ELF-1 (cell line): ENCODE measurements around the gene OR4M1.
"Not testable (repeated sequence)": the region's sequence is repeated elsewhere in the genome, so short reads cannot be mapped to it uniquely, and the experiment has no call there.

ENCODE experiments used
- DNase-seq: peaks from one replicate; pipeline ENCODE4 v3.0.0-alpha.2; 2016; ENCODE audit warnings: low read depth, low spot score

The OR4M1 gene

DNA sequence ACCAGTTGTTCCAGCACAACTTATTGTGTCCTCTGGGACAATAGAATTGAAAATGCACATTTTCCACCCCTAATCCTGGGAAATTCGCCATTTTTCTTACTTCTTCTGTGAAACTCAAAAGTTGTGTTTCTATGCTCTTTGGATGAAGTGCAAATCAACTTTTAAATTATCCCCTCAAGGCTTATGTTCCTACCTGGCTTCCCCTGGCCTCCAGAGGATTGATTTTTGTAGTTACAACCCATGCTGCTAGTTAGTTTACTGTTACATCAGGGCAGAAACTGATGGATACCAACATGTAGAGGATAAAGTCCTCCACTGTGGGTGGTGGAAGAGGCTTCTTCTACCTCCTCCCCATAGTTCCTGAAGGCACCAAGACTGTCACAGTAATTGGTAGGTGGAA, at the start of gene OR4M1:
Gene OR4M1 (plus strand): TSS at position 301 of the 400 bp plus-strand sequence. CDS start 6,819 bp downstream, outside the sequence.
- DNase-seq: not testable (repeated sequence)

- no peak for DNase-seq
Measured at GRCh38 chr14:19729359-19729758, 43.9 kb upstream of the OR4M1 start.

GRCh38 chr14:19729763-19730162, 43.5 kb upstream of the OR4M1 start:
- DNase-seq: no peak

DNA sequence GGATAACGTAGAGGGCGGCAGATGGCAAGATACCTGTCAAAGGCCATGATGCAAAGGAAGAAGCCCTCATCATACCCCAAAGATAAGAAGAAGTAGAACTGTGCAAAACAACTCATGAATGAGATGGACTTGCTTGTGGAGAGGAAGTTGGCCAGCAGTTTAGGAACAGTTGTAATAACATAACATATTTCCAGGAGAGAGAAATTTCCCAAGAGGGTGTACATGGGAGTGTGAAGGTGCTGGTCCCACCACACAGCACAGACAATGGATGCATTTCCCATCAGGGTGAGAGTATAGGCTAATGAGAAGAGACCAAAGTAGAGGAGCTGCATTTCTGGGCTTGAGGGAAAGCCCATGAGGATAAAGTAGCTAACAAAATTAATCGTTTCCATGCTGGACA, 39.4 kb upstream of the OR4M1 start:
- not testable (repeated sequence) for DNase-seq

GRCh38 chr14:19743256-19743655, 30.0 kb upstream of the OR4M1 start, which contains the start of gene OR4Q3:
Gene OR4Q3 (plus strand): TSS chr14:19743571.
- no peak for DNase-seq

DNA sequence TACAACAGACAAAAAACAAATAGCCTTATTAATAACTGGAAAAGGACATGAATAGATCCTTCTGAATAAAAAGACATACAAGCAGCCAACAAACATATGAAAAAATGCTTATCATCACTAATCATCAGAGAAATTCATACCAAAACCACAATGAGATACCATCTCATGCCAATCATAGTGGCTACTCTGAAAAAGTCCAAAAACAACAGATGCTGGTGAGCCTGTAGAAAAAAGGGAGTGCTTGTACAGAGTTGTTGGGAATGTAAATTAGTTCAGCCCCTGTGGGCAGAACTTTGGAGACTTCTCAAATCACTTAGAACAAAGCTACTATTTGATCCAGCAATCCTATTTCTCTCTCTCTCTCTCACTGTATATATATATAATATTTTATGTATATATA, 21.0 kb upstream of the OR4M1 start:
- not testable (repeated sequence) for DNase-seq

- DNase-seq: no peak
Measured at GRCh38 chr14:19754172-19754571, 19.1 kb upstream of the OR4M1 start.

DNA sequence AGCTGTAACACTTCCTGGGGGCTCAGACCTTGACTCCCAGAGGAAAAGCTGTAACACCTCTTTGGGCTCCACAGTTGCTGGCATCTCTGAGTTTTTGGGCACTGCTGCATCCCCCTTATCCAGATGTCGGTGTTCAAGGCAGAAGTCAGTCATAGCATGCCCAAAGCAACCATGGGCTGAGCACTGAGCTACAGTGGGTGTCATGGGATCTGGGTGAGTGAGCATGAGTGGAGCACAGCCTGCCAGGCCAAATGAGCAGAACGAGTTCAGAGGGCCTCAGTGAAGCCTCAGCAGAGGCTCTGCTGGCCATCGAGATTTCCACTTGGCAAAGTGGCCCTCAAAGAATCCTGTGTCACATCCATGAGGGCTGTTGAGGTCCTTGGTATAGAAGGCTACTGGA, 1.8 kb upstream of the OR4M1 start:
- not testable (repeated sequence) for DNase-seq

DNA sequence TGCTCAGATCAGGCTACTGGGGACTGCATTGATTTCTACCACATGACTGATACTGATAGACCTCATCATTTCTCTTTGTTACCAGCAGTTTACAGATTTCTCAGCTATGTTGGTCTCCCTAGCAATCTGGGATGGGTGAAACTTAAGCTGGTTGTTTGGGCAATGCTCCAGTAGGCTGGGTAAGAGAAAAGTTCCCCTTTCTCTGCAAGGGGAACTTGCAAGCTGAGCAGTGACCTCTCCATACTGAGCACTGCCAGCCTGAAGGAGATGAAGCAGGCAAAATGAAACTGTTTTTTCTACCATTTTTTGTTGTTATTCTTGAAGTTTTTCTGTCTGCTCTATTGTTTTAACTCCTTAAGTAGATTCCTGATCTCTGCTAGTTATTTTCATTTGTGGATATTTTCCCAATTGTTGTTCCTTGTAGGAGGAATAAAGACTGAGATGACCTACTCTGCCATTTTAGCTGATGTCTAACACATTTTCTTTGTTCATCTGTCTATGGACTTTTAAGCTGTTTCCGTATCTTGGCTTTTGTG, 1.3 kb upstream of the OR4M1 start:
- DNase-seq: no peak

- not testable (repeated sequence) for DNase-seq
Measured at GRCh38 chr14:19772454-19772853, 850 bp upstream of the OR4M1 start.

- DNase-seq: no peak
Measured at GRCh38 chr14:19775587-19775986, 2.3 kb downstream of the OR4M1 start.

- not testable (repeated sequence) for DNase-seq
Measured at GRCh38 chr14:19785848-19786247, 12.5 kb downstream of the OR4M1 start.

GRCh38 chr14:19787318-19787717, 14.0 kb downstream of the OR4M1 start:
- not testable (repeated sequence) for DNase-seq

GRCh38 chr14:19788150-19788549, 14.8 kb downstream of the OR4M1 start:
- not testable (repeated sequence) for DNase-seq

DNA sequence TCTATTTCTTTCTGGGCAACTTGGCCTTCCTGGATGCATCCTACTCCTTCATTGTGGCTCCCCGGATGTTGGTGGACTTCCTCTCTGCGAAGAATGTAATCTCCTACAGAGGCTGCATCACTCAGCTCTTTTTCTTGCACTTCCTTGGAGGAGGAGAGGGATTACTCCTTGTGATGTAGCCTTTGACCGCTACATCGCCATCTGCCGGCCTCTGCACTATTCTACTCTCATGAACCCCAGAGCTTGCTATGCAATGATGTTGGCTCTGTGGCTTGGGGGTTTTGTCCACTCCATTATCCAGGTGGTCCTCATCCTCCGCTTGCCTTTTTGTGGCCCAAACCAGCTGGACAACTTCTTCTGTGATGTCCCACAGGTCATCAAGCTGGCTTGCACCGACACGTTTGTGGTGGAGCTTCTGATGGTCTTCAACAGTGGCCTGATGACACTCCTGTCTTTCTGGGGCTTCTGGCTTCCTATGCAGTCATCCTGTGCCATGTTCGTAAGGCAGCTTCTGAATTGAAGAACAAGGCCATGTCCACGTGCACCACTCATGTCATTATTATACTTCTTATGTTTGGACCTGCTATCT, 23.3 kb downstream of the OR4M1 start:
- not testable (repeated sequence) for DNase-seq

- DNase-seq: no peak
Measured at GRCh38 chr14:19799880-19800279, 26.6 kb downstream of the OR4M1 start.

DNA sequence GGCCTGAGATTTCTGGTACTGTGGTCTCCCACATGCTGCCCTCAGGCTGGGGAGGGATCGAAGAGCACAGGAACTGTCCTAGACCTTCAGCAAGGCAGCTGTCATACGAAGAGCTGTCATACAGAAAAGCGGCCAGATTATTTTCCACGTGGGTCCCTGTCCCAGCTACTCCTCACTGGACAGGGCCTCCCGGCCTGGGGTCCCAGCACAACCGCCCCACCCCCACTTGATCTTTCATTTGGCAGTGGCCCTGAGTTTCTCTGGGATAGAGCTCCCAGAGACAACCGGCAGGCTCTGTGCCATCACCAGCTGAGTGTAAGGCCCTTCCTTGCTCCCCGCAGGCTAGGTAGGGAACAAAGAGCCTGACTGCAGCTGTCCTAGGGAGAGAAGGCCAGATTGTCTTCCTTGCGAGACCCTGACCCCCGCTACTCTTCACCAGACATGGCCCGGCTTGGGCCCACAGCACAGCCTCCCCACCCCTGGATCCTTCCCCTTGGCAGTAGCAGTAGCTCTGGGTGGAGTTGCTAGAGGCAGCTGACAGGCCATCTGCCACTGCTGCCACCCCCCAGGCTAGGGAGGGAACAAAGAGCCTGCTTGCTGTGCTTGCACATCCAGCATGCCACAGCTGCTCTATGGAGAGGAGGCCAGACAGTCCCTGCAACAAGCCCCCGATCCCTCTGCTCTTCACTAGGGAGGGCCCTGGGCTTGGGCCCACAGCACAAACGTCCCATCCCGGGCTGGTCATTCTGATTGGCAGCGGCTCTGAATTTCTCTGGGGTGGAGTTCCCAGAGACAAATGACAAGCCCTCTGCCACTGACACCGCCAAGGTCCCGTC, 27.2 kb downstream of the OR4M1 start:
- no peak for DNase-seq

DNA sequence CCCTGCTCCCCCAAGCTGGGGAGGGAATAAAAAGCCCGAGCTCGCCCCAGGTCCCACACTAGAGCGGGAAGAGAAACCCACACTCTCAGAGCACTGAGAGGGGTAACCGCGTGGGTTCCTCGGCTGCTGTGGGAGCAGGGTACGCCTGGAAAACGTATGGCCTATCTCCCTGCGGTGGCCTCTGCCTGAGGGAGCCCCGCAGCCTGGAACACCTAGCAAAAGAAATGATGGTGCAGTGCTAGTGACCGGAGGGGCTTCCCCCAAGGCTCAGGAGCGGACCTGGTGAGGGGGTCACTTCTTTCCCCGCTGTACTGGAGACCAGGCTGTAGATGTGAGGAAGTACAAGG, 27.8 kb downstream of the OR4M1 start:
- no peak for DNase-seq

DNA sequence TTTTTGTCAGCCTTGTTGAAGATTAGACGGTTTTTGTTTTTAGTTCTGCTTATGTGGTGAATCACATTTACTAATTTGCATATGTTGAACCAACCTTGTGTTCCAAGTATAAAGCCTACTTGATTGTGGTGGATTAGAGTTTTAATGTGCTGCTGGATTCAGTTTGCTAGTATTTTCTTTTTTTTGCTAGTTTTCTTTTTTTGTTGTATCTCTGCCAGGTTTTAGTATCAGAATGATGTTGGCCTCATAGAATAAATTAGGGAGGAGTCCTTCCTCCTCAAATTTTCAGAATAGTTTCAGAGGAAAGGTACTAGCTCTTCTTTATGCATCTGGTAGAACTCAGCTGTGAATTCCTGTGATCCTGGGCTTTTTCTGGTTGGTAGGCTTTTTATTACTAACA, 30.2 kb downstream of the OR4M1 start, which contains the start of gene OR4N2:
Gene OR4N2 (plus strand): TSS at position 301 of the 400 bp plus-strand sequence. CDS start 23,679 bp downstream, outside the sequence.
- not testable (repeated sequence) for DNase-seq

GRCh38 chr14:19813171-19813920, 40.0 kb downstream of the OR4M1 start:
- DNase-seq: not testable (repeated sequence)

- not testable (repeated sequence) for DNase-seq
Measured at GRCh38 chr14:19819879-19820278, 46.6 kb downstream of the OR4M1 start.

DNA sequence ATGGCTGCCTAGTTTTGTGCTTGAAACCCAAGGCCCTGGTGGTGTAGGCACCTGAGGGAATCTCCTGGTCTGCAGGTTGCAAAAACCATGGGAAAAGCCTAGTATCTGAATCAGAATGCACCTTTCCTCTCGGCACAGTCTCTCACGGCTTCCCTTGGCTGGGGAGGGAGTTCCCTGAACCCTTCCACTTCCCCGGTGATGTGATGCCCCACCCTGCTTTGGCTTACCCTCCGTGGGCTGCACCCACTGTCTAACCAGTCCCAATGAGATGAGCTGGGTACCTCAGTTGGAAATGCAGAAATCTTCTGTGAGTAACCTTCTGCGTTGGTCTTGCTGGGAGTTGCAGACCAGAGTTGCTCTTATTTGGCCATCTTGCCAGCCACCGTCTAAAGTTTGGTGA, 47.7 kb downstream of the OR4M1 start:
- DNase-seq: not testable (repeated sequence)
